NK-92 treated with Interleukin-12 subunit alpha and Interleukin-12 subunit beta, amount 100 ng/mL, for 24 hours (cell line): ENCODE results near the gene MAZ.
"Not testable (repeated sequence)": the region's sequence is repeated elsewhere in the genome, so short reads cannot be mapped to it uniquely, and the experiment has no call there.

ENCODE experiments used
- DNase-seq: peaks from one replicate; lab custom pipeline; 2025; lab: John Stamatoyannopoulos, UW

Gene MAZ

GRCh38 chr16:29784901-29785500 is 21.3 kb upstream of the MAZ start:
- DNase-seq, result no peak

GRCh38 chr16:29787155-29787554 is 19.2 kb upstream of the MAZ start:
- DNase-seq, result not testable (repeated sequence)

GRCh38 chr16:29789775-29790182 is 16.6 kb upstream of the MAZ start:
- no peak for DNase-seq

GRCh38 chr16:29790183-29790948 is 16.0 kb upstream of the MAZ start, which contains the start of gene KIF22:
KIF22 (plus strand) TSS chr16:29790751; CDS start chr16:29790760, 9 bp downstream.
- DNase-seq, result peak; percentile 99

GRCh38 chr16:29790949-29791844 is 15.1 kb upstream of the MAZ start:
- no peak for DNase-seq

GRCh38 chr16:29791845-29792807 is 14.2 kb upstream of the MAZ start:
- no peak for DNase-seq

GRCh38 chr16:29793153-29793552 is 13.2 kb upstream of the MAZ start:
- DNase-seq, result not testable (repeated sequence)

GRCh38 chr16:29794231-29794710 is 12.1 kb upstream of the MAZ start:
- no peak for DNase-seq

- no peak for DNase-seq
Observed at GRCh38 chr16:29802416-29802935, 3.9 kb upstream of the MAZ start.

GRCh38 chr16:29804020-29804419 is 2.3 kb upstream of the MAZ start:
- DNase-seq, result no peak

- no peak for DNase-seq
Observed at GRCh38 chr16:29804455-29805231, 1.7 kb upstream of the MAZ start.

GRCh38 chr16:29805232-29806098 is 864 bp upstream of the MAZ start:
- peak; percentile 100 for DNase-seq

GRCh38 chr16:29806641-29807425 is 504 bp downstream of the MAZ start:
- peak; percentile 63 for DNase-seq

- peak; percentile 90 for DNase-seq
Observed at GRCh38 chr16:29807426-29808218, 1.3 kb downstream of the MAZ start.

- DNase-seq, result no peak
Observed at GRCh38 chr16:29808219-29808900, 2.0 kb downstream of the MAZ start.

GRCh38 chr16:29809031-29809747 is 2.9 kb downstream of the MAZ start:
- DNase-seq, result no peak
